K562 (cell line): Measurements from ENCODE around the gene BTBD16. TPM values are rescaled to one million over a fixed set of nuclear protein-coding genes. Genes with fewer than 3 reads are reported as not detected.

Experiments used
- ATAC-seq: fragments of 200-7000 bp; cut with Tn5 transposase; 3 replicates; pipeline ENCODE4 v1.9.1; 2020; ENCODE audit warnings: moderate library complexity
- BruUV-seq: library from RNA; stranded (reverse); fragments of 400-500 nt; replicated peaks from 2 replicates; lab custom pipeline; 2021; lab: Mats Ljungman, UMichigan
- CTCF ChIA-PET: fragments of 300-600 bp; formaldehyde crosslinking; extraction: SDS; loops from one replicate; lab custom pipeline; 2021; ENCODE audit warnings: low intra/inter-chr PET ratio; lab: Yijun Ruan, JAX
- POLR2A ChIA-PET: fragments of 300-600, 350-650 bp; sonication (Branson Sonifier 250); formaldehyde crosslinking; extraction: SDS; loops from one replicate; lab custom pipeline; 2021; ENCODE audit warnings: antibody characterized with exemption, inconsistent platforms; lab: Yijun Ruan, JAX
- DNase-seq, 4 experiments: peaks; one replicate each; pipeline versions ENCODE4 v3.0.0 to v3.0.0-alpha.2; 2011 to 2018; ENCODE audit warnings: low spot score in 3 of 4, mixed read lengths in 3 of 4; ENCODE audit errors: extremely low read depth in 1 of 4
- FAIRE-seq: peaks from 2 replicates; lab custom pipeline; 2011; peaks lifted over from hg19 to GRCh38; lab: Jason Lieb, UNC
- H2AFZ ChIP-seq: 2 replicates; pipeline ENCODE4 v1.6.0; 2011; ENCODE audit warnings: low read depth, low read length, control low read depth, inconsistent platforms
- H3K27ac ChIP-seq: fragments of 200-600 bp; 3 replicates; pipeline ENCODE4 v1.8.0; 2011; ENCODE audit warnings: low read depth, mild to moderate bottlenecking, control low read depth, inconsistent platforms, low read length, moderate library complexity, mixed read lengths; ENCODE audit errors: extremely low read depth
- H3K27me3 ChIP-seq, 2 experiments: fragments of 300-600 bp in 1 of 2; 2 replicates in 1 of 2; 3 replicates in 1 of 2; pipeline versions ENCODE4 v1.6.0 to v1.8.0; 2011; ENCODE audit warnings: inconsistent platforms in 2 of 2, low read length in 2 of 2, mild to moderate bottlenecking in 1 of 2, mixed read lengths in 1 of 2, moderate library complexity in 1 of 2; ENCODE audit not compliant: control insufficient read depth in 2 of 2, insufficient read depth in 2 of 2
- H3K36me3 ChIP-seq: fragments of 300-600 bp; 3 replicates; pipeline ENCODE4 v1.8.0; 2011; ENCODE audit warnings: mild to moderate bottlenecking, low read length, inconsistent platforms; ENCODE audit not compliant: control insufficient read depth, insufficient read depth
- H3K4me1 ChIP-seq, 2 experiments: fragments of 200-600 bp in 1 of 2; replicated peaks in 1 of 2; 2 replicates in 1 of 2; 3 replicates in 1 of 2; pipeline versions ENCODE4 v1.5.1 to v1.8.0; 2011; ENCODE audit warnings: inconsistent platforms in 2 of 2, low read length in 2 of 2, mild to moderate bottlenecking in 1 of 2, mixed read lengths in 1 of 2, moderate library complexity in 1 of 2; ENCODE audit not compliant: control insufficient read depth in 2 of 2, insufficient read depth in 2 of 2
- H3K4me2 ChIP-seq: 2 replicates; pipeline ENCODE4 v1.6.1; 2011; ENCODE audit warnings: low read length, control low read depth, inconsistent platforms, mixed read lengths; ENCODE audit not compliant: insufficient read depth
- H3K4me3 ChIP-seq: fragments of 200-600 bp; sonication (generic), shearing (Covaris generic); 2 replicates; pipeline ENCODE4 v1.5.1; 2016; ENCODE audit warnings: control low read depth, inconsistent platforms
- H3K79me2 ChIP-seq: fragments of 200-600 bp; 3 replicates; pipeline ENCODE4 v1.8.0; 2011; ENCODE audit warnings: low read length, inconsistent platforms; ENCODE audit not compliant: control insufficient read depth, insufficient read depth
- H3K9ac ChIP-seq, 2 experiments: 2 replicates each; pipeline versions ENCODE4 v1.6.0 to v1.6.1; 2011; ENCODE audit warnings: low read depth in 2 of 2, low read length in 2 of 2, control low read depth in 1 of 2, inconsistent platforms in 1 of 2, mild to moderate bottlenecking in 1 of 2, mixed read lengths in 1 of 2; ENCODE audit not compliant: insufficient read depth in 1 of 2
- H3K9me1 ChIP-seq: one replicate; pipeline ENCODE4 v1.6.0; 2011; ENCODE audit warnings: inconsistent platforms, mild to moderate bottlenecking, low read length, moderate library complexity; ENCODE audit not compliant: control insufficient read depth, insufficient read depth
- H3K9me3 ChIP-seq: replicated peaks from 2 replicates; pipeline ENCODE4 v1.5.1; 2011; ENCODE audit warnings: low read depth, low read length, inconsistent platforms; ENCODE audit not compliant: control insufficient read depth, insufficient read depth
- H4K20me1 ChIP-seq: replicated peaks from 2 replicates; pipeline ENCODE4 v1.6.1; 2011; ENCODE audit warnings: low read length, inconsistent platforms, mixed read lengths; ENCODE audit not compliant: control insufficient read depth, insufficient read depth
- ARID3A ChIP-seq: IDR thresholded peaks from 2 replicates; pipeline ENCODE4 v1.6.1; 2012; ENCODE audit warnings: low read depth, low read length, improper control_type of control experiment, borderline replicate concordance
- BRCA1 ChIP-seq, 2 experiments: fragments of 450-650 bp in 1 of 2; sonication (generic) in 1 of 2; formaldehyde crosslinking in 1 of 2; IDR thresholded peaks; 2 replicates each; pipeline versions ENCODE4 v1.5.0 to v1.6.1; 2017 to 2020; ENCODE audit warnings: mild to moderate bottlenecking in 1 of 2, missing genetic modification reagents in 1 of 2
- CBX3 ChIP-seq, 2 experiments: IDR thresholded peaks; 1 replicate in 1 of 2; 2 replicates in 1 of 2; pipeline ENCODE4 v1.6.1; 2012; ENCODE audit warnings: inconsistent platforms in 2 of 2, low read length in 2 of 2, borderline replicate concordance in 1 of 2, control low read depth in 1 of 2
- NR1H2 ChIP-seq: sonication (generic); formaldehyde crosslinking; IDR thresholded peaks from 2 replicates; pipeline ENCODE4 v1.4.0; 2020; ENCODE audit warnings: mild to moderate bottlenecking, missing genetic modification reagents
- SOX6 ChIP-seq: fragments of 450-650 bp; IDR thresholded peaks from 2 replicates; pipeline ENCODE4 v1.6.1; 2014; ENCODE audit warnings: mild to moderate bottlenecking
- THAP12 ChIP-seq: fragments of 250-450 bp; sonication (Bioruptor Pico); IDR thresholded peaks from 2 replicates; pipeline ENCODE4 v1.9.0; 2021; ENCODE audit warnings: mild to moderate bottlenecking, inconsistent platforms
- TRIM28 ChIP-seq: fragments of 450-650 bp; IDR thresholded peaks from 2 replicates; pipeline ENCODE4 v1.6.1; 2017
- WGBS: fragments of 100-300 bp; shearing (Covaris generic); methylation state at CpG from one replicate; pipeline ENCODE4 v1.1.6; 2016; ENCODE audit warnings: low coverage, mixed read lengths; ENCODE audit not compliant: insufficient coverage; ENCODE audit errors: missing lambda C conversion rate; 5-methylcytosine and 5-hydroxymethylcytosine counted together
- in situ Hi-C: fragments of 300-500 bp; cut with MboI; formaldehyde crosslinking; loops from 4 replicates; pipeline ENCODE4 v1.15.0; 2018; ENCODE audit warnings: inconsistent platforms, mixed read lengths
- intact Hi-C: fragments of 100-400 bp; cut with micrococcal nuclease; formaldehyde crosslinking; loops from 2 replicates; pipeline ENCODE4 v1.14.2; 2022
- polyA plus RNA-seq, 8 experiments: library from polyadenylated mRNA; depleted of rRNA in 4 of 8; stranded (reverse) in 5 of 8; unstranded in 3 of 8; fragments of >200 nt; fragmentation: Nextera tagmentation in 2 of 8; fragmentation: Illumina TruSeq in 1 of 8; extraction: Ambion mirVana in 2 of 8; extraction: Trizol in 1 of 8; gene quantifications; 2 replicates each; pipeline versions ENCODE4 v1.2.1 to v1.2.3, GENCODE V29; 2011 to 2014; ENCODE audit warnings: inconsistent platforms in 1 of 8, missing spikeins in 1 of 8
- total RNA-seq, 7 experiments: library from RNA; depleted of rRNA in 6 of 7; stranded (reverse); fragments of >200 nt in 6 of 7; fragmentation: Illumina TruSeq in 2 of 7; extraction: Trizol in 2 of 7; gene quantifications; 2 replicates each; pipeline versions ENCODE4 v1.2.1 to v1.2.3, GENCODE V29; 2011 to 2021; ENCODE audit warnings: low replicate concordance in 1 of 7

BTBD16 gene
- total and polyA plus RNA-seq, 9 of the 15 experiments (the other 6 are each of a cell fraction or from before 2014, with no cell fraction given) = 0.11 TPM; not detected in 8

GRCh38 chr10:122280156-122280555, 9.1 kb downstream of the BTBD16 start:
- no peak for FAIRE-seq
- Histone ChIP-seq H3K9ac (no peak overlapping the region), H3K27ac (no peak overlapping the region), H2AFZ (no peak overlapping the region), H3K4me3 (no peak overlapping the region), H3K4me1 (no peaks in the 10 kb centered on the region), H3K4me2 (no peak overlapping the region), H3K9me1 (no peaks in the 10 kb centered on the region), H4K20me1 (no peaks in the 10 kb centered on the region; the same call in 1 of the 2 replicates), H3K36me3 (no peaks in the 10 kb centered on the region), H3K9me3 (no peaks in the 10 kb centered on the region), H3K27me3 (no peaks in the 10 kb centered on the region; a peak in 1 of 5 replicates), H3K79me2 (no peaks in the 10 kb centered on the region)
- 10% methylated on average over 4 of the region's 7 CpGs for WGBS
- DNase-seq = no peak
- no TSS peak for BruUV-seq
- intact Hi-C loops (no loop called here), in situ Hi-C loops (no loop called here)
- ATAC-seq = no peak
- ChIA-PET CTCF (interaction anchor here (1.1 to 1.2 kb wide), 2 partner anchors 155 to 286 kb away, joined by 3 read pairs; no protein-coding TSS in a partner anchor), POLR2A (interaction anchor here (0.5 to 0.6 kb wide), 2 partner anchors 20 to 216 kb away, joined by 3 read pairs; no protein-coding TSS in a partner anchor)
- TF ChIP-seq CBX3 (IDR thresholded peaks at IDR 0.05; ENCODE audit: borderline replicate concordance in 1 of 2, low read length in 2 of 2) (no peak), TRIM28 (no peak), NR1H2 (CRISPR knock-in tag) (no peak), BRCA1 (IDR thresholded peaks at IDR 0.05) (no peak), BRCA1 (CRISPR knock-in tag; IDR thresholded peaks at IDR 0.05) (no peak), ARID3A (no peak), SOX6 (no peak), THAP12 (CRISPR knock-in tag) (no peak)
